HG03469 (cell line): ENCODE data around the gene SERINC3.
A peak's percentile ranks its signal among the peaks of the same experiment; 100 is the strongest.
"Not testable (repeated sequence)": the region's sequence is repeated elsewhere in the genome, so short reads cannot be mapped to it uniquely, and the experiment has no call there.

Source experiments
- ATAC-seq: cut with Tn5 transposase; IDR thresholded peaks from one replicate; pipeline ENCODE4 v1.9.1; 2021; ENCODE audit warnings: mild to moderate bottlenecking, moderate library complexity, moderate number of reproducible peaks; ENCODE audit not compliant: unreplicated experiment

SERINC3 gene

GRCh38 chr20:44521484-44522481 is at the start of gene SERINC3:
Gene SERINC3, minus strand, starts transcription at chr20:44522070. Its CDS starts 119 bp downstream, at chr20:44521951.
- ATAC-seq, result peak; percentile 86

- ATAC-seq, result no peak
Observed at GRCh38 chr20:44571362-44571988, 49.6 kb upstream of the SERINC3 start.

- ATAC-seq, result no peak
Observed at GRCh38 chr20:44570367-44570766, 48.5 kb upstream of the SERINC3 start.

GRCh38 chr20:44566811-44567210 is 44.9 kb upstream of the SERINC3 start:
- no peak for ATAC-seq

- ATAC-seq, result no peak
Observed at GRCh38 chr20:44566018-44566417, 44.1 kb upstream of the SERINC3 start.

- ATAC-seq, result no peak
Observed at GRCh38 chr20:44561876-44562275, 40.0 kb upstream of the SERINC3 start.

GRCh38 chr20:44560818-44561217 is 38.9 kb upstream of the SERINC3 start:
- not testable (repeated sequence) for ATAC-seq

GRCh38 chr20:44560229-44560628 is 38.4 kb upstream of the SERINC3 start:
- no peak for ATAC-seq

GRCh38 chr20:44559302-44559701 is 37.4 kb upstream of the SERINC3 start:
- ATAC-seq, result no peak

- ATAC-seq, result no peak
Observed at GRCh38 chr20:44552950-44553908, 31.4 kb upstream of the SERINC3 start.

GRCh38 chr20:44552568-44552949 is 30.7 kb upstream of the SERINC3 start:
- no peak for ATAC-seq

GRCh38 chr20:44552050-44552449 is 30.2 kb upstream of the SERINC3 start:
- ATAC-seq, result no peak

GRCh38 chr20:44549123-44549522 is 27.3 kb upstream of the SERINC3 start:
- no peak for ATAC-seq

- no peak for ATAC-seq
Observed at GRCh38 chr20:44547419-44547818, 25.5 kb upstream of the SERINC3 start.

GRCh38 chr20:44544263-44544662 is 22.4 kb upstream of the SERINC3 start:
- no peak for ATAC-seq

GRCh38 chr20:44543358-44543757 is 21.5 kb upstream of the SERINC3 start:
- ATAC-seq, result no peak

- ATAC-seq, result no peak
Observed at GRCh38 chr20:44542890-44543289, 21.0 kb upstream of the SERINC3 start.

- no peak for ATAC-seq
Observed at GRCh38 chr20:44541992-44542391, 20.1 kb upstream of the SERINC3 start.

GRCh38 chr20:44540834-44541233 is 19.0 kb upstream of the SERINC3 start:
- ATAC-seq, result no peak

GRCh38 chr20:44537993-44538392 is 16.1 kb upstream of the SERINC3 start:
- ATAC-seq, result no peak

GRCh38 chr20:44536175-44536574 is 14.3 kb upstream of the SERINC3 start:
- ATAC-seq, result no peak
